GM19467 (cell line): ENCODE data around the gene TANGO2.
A peak's percentile ranks its signal among the peaks of the same experiment; 100 is the strongest.

Source experiments
- ATAC-seq: cut with Tn5 transposase; IDR thresholded peaks from one replicate; pipeline ENCODE4 v1.9.1; 2021; ENCODE audit warnings: mild to moderate bottlenecking, moderate library complexity; ENCODE audit not compliant: unreplicated experiment

TANGO2 gene

DNA sequence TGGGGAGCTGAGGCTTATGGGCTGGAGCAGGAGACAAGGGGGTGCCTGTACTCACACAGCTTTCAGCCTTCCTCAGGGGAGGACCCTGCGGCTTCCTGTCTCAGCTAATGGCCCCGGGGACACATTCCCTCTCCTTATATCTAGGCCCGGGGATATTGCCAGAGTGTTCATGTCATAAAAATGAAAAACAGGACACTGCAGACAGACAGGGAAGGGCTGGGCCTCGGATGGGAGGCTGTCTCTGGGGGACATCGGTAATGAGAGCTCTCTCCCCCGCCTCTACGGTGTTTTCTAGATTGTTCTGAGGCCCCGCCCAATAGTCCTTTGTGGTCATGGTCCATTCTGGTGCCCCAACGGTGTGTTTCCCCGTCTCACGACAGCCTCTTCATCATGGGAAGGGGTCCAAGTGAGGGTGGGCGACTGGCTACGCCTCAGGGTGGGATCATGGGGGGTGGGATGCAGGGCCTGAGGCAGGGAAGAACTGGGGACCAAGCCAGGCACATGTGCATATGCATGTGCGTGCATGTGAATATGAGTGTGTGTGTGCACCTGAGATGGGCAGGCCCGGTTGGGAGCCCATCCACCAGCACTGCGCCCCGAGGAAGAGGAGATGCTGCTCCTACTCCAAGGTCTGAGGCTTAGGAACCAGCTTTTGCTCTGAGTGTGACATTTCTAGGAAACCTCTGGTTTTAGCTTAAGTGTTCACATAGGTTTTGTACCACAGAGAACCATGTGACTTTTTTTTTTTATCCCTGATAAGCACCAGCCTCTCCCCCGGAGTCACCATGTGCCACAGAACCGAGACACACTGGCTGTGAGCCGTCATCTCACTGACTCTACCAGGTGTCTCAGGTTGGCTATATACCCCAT, 9.6 kb upstream of the TANGO2 start:
- no peak for ATAC-seq

DNA sequence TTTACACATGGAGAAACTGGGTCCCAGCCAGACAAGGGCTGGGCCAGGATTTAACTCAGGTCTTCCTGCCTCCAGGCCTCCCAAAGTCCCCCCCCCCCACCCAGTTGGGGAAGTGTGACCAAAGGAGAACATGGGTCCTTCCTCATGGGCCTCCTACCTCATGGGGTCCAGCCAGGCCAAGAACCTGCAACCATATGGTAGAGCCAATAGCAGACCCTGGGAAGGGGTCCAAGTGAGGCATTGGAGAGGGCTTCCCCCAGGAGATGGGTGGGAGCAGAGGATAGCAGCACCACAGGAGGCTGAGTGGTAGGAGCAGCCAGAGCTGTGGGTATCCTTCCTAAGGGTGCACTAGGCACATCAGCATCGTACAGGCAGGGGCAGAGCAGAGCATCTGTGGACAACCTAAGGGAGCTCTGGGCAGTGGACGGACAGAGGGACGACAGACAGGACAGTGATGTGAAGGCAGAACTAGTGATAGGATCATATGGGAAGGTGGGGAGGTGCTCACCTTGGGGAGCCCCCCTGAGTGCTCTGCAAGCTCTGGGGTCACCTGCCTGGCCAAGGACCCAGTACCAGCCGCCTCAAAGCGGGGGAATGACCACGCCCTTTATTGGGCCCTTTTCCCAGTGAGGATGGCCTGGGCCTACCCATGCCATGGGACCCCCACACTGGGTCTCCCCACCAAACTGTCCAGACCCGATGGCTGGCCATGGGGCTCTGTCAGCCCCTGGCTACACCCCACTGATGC, 8.7 kb upstream of the TANGO2 start:
- ATAC-seq: no peak

DNA sequence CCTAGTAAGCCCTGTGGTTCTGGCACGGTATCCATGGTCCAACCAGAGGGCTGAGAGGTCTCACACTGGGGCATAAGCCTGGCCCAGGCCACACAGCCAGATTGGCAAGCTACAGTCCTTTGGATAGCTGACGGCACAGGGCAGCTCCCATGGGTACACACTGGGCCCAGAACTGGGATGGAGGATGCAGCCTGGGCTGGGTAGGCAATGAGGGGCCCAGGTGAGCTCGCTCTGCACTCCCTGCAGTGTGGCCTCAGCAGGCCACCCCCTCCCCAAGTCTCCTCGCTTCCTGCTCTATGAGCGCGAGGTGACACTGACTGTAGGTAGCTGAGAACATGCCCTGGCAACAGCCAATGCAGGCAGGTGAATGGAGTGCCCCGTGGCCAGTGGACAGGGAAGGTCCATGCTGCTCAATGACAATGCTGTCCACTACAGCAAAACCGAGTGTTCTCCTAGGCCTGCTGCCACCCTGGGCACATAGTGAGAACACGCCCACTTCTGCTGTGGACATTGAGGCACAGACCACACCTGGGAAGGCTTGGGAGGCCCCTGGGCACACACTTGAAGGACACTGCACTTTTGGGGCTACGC, 8.1 kb upstream of the TANGO2 start:
- no peak for ATAC-seq

DNA sequence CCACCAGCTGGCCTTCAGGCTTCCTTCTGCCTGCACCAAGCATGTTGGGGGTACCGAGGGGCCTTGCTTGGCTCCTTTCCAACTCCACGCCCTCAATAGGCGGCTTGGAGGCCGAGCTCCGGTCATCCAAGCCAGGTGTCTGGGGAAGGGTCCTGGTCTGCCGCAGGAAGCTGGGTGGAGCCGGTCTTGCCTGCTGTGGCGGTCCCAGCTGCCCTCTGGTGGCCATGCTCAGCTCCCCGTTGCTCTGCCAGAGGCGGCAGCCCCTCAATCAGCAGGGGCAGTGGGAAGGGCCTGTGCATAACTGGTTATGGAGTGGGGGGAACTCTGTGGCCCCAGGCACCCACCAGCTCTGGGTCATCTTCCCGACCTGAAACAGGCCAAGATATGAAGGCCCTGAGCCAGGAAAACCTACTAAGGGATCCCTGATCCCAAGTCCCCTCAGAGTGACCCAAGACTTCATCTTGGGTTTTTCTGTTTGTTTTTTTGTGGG, 7.5 kb upstream of the TANGO2 start:
- ATAC-seq: no peak

DNA sequence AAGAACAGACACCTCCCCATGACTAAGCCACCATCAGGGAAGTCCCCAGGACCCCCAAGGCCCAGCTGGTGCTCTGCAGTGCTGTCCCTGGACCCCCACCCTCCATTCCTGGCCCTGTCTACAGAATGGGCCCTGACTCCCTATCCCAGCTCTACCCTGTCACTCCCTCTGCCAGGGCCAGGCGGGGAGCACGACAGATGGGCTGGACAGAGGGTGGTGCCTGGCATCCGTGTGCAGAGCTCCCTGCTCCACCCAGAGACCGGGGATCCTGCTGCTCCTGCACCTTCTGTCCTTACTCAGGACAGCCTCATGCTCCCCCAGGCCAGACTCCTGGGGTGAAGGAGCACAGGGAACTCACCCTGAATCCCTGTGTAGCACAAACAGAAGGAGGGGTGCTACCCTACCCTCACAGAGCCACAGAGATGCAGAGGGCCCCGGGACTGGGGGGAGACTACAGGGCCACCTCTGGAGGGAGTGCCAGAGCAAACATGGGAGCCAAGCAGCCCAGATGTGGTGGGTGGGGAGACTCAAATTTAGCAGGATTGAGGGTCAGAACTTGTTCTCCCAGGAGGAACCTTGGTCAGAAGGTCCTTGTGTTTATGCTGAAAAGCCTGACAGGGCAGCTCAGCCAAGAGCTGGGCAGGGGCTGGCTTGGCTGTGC, 6.3 kb upstream of the TANGO2 start:
- ATAC-seq: no peak

DNA sequence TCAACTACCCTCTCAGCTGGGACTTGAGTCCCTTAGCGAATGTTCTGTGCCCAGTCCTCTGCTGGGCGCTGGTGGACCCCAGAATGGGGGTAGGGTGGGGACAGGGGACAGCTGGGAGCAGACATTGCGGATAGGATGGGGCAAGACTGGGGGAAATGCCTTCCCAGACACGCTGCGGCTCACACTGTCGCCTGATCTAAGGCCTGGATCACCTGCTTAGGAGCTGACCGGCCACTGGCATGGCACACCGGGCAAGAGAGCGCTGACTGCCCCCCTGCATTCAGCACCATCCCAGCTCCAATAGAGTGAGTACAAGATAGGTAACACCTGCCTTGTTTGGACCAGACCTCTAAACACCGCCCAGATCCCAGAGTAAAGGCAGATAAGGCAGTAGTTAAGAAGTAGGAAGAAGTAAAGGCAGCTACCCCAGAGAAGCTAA, 5.7 kb upstream of the TANGO2 start:
- ATAC-seq: no peak

DNA sequence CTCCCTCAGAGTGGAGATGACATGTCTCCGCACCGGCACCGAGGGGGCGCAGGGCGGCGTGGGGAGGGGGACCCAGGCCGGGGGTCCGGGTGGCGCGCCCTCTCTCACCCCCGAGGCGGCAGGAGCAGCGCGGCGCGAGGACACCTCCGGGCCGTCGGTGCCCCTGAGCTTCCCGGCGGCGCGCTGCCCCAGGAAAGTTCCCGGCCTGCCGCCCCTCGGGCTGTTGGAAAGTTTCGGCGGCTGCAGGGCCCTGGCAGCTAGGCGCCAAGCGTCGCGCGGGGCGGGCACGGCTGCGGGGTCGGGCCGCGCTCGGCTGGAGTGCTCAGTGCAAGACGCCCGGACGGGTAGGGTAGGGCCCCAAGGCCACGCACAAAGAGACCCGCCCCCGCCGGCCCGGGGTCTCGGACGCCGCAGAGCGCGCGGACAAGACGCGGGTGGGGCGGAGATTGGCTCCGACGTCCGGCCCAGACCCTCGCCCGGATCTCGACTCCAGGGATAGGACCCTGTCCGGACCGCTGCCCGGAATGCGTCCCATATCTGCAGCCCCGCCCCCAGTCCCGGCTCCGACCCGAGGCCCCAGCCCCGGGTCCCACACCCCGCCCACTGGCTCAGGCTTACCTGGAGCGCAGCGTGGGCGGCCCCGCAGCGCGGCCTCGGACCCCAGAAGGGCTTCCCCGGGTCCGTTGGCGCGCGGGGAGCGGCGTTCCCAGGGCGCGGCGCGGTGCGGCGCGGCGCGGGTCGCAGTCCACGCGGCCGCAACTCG, 4.8 kb upstream of the TANGO2 start:
- ATAC-seq: no peak

DNA sequence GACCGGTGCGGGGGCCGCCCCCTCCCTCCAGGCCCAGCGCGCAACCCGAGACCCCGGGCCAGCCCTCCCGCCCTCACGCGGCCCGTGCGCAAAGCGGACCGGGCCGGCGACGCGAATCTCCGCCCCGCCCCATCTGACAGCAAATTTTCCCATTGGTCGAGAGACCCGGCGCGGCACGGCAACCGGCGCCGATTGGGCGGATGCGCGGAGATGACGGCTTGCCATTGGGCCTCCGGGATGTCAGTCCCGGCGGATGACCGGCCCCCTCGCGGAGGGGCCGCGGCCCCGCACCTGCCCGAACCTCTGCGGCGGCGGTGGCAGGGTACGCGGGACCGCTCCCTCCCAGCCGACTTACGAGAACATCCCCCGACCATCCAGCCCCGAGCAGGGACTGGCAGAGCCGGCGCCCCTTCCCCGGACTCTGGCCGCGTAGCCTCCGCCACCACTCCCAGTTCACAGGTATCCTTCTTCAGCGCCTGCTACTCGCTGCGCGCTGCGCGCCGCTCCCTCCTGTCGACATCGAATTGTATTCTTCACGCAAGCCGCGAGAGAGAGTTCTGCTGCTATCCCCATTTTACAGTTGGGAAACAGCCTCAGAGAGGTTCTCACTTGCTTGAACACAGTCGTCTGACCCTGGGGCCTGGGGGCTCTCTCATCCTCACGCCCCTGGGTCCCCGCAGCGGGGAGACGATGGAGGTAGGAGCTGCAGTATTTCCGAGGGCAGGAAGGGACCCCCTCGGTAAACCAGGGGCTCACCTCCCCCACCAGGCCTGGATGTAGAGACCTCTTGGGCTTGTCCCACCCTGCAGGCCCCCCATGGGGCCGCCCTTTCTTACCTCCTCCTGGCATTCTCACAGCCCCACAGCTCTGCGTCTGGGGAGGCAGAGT, 3.9 kb upstream of the TANGO2 start, which contains the start of gene ARVCF:
ARVCF (minus strand) TSS at position 90 of the 888 bp plus-strand sequence. CDS start 26,029 bp downstream, outside the sequence.
- peak; percentile 62 for ATAC-seq

DNA sequence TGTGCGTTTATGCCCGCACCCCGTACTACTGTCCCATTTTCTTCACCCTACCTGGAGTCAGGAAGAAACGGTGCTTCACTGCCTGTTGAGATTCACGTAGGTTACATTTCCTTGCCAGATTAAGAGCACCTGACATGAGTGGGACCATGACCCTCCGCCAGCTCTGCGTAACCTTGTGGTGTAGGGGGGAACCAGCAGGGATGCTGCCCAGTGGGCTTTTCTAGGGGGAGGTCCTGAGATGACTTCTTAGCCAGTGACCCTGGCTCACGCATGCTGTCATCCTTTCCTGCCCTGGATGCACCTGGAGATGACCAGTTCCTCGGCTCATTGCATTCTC, 3.3 kb upstream of the TANGO2 start:
- no peak for ATAC-seq

DNA sequence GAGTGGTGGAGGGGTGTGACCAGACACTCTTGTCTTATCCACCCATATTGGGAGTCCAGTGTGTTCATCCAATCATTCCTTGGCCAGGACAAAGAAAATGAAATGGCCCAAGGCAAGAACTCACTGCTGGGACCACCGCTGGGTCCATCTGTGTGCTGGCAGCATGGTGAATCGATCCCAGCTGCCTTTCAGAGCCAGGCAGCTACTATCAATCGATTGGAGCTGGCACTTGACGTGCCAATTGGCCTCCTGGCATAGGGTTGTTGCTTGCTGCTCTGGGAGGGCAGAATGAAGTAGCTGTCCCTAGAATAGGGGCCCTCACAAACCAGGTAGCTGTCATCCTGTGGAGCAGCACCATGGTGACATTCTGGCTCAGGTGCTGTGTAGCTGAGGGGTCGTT, 2.9 kb upstream of the TANGO2 start:
- no peak for ATAC-seq

DNA sequence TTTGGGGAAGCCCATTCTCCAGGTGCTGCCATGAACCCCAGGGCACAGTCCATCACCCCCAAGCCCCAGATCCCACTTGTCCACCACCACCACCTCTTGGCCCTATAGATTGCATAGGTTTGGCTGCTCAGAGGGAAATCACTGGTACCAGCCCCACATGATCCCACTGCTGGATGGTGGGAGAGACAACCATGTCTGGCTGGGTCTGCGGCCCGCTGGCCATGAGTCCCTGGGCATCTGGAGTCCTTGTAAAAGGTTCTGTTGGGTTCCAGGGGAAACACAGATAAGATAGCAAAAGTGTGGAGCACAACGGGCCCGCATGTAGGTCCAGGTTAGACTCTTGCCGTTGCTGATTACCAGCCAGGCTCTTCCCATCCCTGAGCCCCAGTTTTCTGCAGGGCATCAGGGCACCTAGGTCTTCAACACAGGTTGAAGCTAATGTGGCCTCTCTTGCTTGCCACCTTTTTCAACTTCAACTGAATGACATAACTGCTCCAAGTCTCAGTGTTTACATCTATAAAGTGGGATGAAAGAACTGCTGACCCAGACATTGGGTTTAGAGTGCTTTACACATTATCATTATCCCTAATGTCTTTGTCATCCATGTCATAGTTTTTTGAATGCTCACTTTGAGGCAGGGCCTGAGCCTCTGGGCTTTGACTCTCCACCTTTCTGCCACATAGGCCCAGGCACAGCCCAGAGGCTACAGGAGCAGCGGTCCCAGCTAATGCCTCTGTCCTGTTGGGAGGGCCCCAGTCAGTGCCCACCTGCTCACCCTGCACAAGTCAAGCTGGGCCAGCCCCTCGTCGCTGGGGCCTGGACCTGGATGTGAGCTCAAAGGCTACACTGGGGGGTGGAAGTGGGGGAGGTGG, 1.0 kb upstream of the TANGO2 start:
- ATAC-seq: no peak

DNA sequence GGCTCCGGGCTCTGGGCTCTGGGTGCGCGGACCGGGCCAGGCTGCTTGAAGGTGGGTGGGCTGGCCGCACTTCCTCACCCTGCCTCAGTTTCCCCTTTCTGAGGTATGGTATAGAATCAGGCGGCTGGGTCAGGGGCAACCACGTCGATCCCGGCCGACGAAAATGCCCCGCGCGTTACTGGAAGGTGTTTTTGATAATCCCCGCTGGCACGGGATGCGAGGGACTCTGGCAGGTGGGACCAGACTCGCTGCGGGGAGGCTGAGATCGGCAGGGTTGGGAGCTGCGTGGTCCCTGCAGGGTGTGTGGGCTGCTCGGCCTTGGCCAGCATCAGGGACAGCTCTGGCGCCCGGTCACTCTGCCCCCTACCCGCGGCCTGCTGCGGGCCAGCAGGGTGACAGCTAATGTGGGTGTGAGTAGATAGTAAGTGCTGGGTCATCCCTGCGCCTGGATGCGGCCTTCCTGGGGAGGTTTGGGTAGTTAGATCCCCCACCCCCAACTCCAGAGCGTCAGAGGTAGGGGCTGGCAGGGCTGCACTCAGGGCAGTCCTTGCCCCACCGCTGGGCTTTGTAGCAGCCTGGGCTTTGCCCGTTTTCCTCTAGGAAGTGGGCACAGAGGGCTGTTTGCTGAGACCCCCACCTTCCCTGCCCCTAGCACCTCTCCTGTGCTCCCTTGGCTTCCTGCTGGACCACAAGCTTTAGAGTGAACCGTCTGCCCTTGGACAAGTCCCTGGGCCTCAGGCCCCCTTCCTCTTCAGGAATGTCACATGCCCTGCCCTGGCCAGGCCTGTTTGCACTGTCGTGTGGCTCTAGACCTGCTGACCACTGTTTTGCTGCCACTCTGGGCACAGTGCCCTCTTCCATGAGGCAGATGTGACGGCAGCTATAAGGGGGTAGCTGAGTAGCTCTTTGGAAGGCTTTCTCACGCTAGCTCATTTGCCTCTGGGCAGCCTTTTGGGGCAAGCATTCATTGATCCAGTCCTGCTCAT, 579 bp downstream of the TANGO2 start:
- ATAC-seq: no peak

DNA sequence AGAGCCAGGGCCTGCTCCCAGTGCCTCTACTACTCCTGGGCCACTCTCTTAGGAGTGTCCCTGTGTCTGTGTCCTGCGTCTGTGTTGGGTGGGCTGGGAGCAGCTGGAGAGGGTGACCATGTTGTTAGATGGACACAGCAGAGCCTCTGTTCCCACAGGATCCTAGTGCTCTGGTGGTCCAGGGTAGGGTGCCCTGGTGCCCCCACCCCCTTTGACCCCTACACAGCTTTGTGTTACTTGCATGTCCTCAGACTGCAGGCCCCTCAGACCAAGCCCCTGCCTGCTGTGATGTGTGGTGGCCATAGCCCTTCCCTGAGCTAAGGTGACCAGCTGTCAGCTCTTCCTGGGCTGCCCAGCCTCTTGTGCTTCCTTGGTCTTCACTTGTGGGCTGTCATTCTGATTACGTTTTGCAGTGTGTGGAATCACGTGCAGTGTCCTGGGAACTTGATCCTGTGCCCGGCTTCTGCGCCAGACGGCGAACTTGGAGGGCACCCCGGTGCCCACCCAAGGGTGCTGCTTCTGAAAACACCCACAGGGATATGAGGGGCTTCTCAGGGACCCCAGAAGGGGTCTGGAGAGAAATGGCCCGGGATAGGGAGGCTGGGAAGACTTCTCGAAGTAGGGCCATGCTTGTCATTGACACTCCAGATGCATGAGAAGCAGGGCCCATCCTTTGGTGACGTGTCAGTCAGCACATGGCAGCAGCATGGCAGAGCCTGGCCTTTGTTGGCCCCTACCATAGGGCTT, 1.5 kb downstream of the TANGO2 start:
- no peak for ATAC-seq

DNA sequence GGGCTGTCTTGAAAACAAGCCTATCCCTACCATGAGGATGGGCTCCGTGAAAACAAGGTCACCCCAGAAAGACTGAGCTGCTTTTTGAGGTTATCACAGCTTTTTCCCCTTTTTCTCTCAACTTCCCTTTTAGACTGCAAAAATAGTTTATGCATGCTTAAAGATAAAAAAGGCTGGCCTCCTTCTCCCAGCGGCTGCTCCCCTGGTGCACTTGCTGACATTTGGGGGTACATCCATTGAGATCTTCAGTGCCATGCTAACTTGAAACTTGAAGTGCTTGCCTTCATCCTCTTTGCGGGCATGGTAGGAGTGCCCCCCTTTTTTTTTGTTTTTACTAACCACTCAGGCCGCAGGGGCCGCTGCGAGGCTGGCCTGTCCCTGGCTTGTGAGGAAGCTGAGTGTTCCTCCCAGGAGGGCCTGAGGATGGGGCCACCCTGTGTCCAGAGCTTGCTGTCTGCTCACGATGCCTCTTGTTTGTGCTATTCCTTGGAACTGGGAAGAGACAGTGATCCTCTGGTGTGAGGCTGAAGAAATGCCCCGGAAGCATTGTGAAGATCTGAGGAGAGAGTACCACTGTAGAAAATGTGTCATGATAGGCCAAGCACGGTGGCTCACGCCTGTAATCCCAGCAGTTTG, 2.2 kb downstream of the TANGO2 start:
- ATAC-seq: no peak

DNA sequence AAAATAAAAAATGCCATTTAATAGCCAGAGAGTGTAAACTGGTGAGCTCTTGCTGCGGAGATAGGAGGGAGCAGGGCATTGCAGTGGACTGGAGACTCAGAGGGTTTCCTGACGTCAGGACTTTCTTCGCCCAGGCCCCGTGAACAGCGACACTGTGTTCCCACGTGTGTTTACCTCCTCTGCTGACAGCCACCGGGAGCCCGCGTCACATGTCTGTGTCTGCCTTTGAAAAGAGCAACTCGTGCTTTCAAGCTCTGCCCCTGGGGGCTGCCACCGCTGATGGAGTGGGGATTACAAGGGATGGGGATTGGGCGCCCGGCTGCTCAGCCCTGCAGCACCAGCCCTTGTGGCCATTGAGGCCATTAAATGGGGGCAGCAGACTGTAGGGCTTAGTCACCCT, 3.3 kb downstream of the TANGO2 start:
- ATAC-seq: no peak
